ENCODE measurements around the gene STRIP1. TPM values are rescaled to one million over a fixed set of nuclear protein-coding genes. Genes with fewer than 3 reads are reported as not detected.

Gene STRIP1
- total and polyA plus RNA-seq, 10 of the 15 experiments (the other 5 are each of a cell fraction or from before 2014, with no cell fraction given), result 6.3 to 26.6 (median 18.0) TPM

DNA sequence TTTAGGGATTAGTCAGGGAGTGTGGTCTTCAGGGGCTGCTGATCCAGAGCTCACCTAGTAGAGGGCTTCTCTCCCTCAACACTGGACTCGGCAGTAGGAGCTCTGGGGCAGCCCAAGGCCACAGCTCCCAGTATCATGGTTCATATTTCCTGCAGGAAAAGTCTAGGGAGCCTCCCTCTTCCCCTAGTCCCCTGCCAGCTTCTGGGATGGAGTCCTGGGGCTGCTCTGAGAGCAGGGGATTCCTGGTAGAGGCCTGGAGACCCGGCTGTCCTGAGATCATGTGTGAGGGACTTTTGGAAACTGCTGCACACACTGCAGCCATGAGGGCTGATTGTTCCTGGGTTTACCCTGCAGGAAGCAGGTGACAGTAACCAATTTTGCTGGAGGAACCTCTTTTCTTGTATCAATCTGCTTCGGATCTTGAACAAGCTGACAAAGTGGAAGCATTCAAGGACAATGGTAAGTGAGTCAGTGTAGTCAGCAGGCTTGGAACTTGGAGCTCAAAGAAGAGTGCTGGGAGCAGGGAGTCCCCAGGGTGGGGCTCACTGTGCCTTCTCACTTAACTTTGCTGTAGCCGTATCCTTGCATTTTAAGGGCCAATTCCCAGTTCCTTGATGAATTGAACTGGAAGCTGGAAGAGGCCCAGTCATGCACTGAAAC, 16.3 kb downstream of the STRIP1 start (continued):
- TF ChIP-seq NKRF (conservative IDR thresholded peaks at IDR 0.05) (no peak), CTCF (IDR thresholded peaks at IDR 0.05 in 2 of 3, conservative IDR thresholded peaks at IDR 0.05 in 1 of 3; ENCODE audit: control insufficient read depth in 2 of 3, extremely low read depth in 1 of 3, insufficient read depth in 1 of 3, low read depth in 3 of 3, low read length in 3 of 3) (no peak), CREB1 (IDR thresholded peaks at IDR 0.05; ENCODE audit: low read depth) (no peak), SP1 (IDR thresholded peaks at IDR 0.05; ENCODE audit: low read depth, low read length) (no peak), MTA3 (IDR thresholded peaks at IDR 0.05; ENCODE audit: borderline replicate concordance, low read length) (no peak), ZZZ3 (IDR thresholded peaks at IDR 0.05; ENCODE audit: control insufficient read depth, insufficient read length, low read depth) (no peak), RBBP5 (conservative IDR thresholded peaks at IDR 0.05) (no peak)
- TF ChIP-seq, protein P1, sequence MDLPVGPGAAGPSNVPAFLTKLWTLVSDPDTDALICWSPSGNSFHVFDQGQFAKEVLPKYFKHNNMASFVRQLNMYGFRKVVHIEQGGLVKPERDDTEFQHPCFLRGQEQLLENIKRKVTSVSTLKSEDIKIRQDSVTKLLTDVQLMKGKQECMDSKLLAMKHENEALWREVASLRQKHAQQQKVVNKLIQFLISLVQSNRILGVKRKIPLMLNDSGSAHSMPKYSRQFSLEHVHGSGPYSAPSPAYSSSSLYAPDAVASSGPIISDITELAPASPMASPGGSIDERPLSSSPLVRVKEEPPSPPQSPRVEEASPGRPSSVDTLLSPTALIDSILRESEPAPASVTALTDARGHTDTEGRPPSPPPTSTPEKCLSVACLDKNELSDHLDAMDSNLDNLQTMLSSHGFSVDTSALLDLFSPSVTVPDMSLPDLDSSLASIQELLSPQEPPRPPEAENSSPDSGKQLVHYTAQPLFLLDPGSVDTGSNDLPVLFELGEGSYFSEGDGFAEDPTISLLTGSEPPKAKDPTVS (IDR thresholded peaks at IDR 0.05; ENCODE audit: low read depth, low read length), result no peak
- TF ChIP-seq, protein P2, sequence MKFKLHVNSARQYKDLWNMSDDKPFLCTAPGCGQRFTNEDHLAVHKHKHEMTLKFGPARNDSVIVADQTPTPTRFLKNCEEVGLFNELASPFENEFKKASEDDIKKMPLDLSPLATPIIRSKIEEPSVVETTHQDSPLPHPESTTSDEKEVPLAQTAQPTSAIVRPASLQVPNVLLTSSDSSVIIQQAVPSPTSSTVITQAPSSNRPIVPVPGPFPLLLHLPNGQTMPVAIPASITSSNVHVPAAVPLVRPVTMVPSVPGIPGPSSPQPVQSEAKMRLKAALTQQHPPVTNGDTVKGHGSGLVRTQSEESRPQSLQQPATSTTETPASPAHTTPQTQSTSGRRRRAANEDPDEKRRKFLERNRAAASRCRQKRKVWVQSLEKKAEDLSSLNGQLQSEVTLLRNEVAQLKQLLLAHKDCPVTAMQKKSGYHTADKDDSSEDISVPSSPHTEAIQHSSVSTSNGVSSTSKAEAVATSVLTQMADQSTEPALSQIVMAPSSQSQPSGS (IDR thresholded peaks at IDR 0.05; ENCODE audit: low read length), result no peak
- TF ChIP-seq, protein P3, sequence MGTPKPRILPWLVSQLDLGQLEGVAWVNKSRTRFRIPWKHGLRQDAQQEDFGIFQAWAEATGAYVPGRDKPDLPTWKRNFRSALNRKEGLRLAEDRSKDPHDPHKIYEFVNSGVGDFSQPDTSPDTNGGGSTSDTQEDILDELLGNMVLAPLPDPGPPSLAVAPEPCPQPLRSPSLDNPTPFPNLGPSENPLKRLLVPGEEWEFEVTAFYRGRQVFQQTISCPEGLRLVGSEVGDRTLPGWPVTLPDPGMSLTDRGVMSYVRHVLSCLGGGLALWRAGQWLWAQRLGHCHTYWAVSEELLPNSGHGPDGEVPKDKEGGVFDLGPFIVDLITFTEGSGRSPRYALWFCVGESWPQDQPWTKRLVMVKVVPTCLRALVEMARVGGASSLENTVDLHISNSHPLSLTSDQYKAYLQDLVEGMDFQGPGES (IDR thresholded peaks at IDR 0.05), result no peak
- TF ChIP-seq, protein P4, sequence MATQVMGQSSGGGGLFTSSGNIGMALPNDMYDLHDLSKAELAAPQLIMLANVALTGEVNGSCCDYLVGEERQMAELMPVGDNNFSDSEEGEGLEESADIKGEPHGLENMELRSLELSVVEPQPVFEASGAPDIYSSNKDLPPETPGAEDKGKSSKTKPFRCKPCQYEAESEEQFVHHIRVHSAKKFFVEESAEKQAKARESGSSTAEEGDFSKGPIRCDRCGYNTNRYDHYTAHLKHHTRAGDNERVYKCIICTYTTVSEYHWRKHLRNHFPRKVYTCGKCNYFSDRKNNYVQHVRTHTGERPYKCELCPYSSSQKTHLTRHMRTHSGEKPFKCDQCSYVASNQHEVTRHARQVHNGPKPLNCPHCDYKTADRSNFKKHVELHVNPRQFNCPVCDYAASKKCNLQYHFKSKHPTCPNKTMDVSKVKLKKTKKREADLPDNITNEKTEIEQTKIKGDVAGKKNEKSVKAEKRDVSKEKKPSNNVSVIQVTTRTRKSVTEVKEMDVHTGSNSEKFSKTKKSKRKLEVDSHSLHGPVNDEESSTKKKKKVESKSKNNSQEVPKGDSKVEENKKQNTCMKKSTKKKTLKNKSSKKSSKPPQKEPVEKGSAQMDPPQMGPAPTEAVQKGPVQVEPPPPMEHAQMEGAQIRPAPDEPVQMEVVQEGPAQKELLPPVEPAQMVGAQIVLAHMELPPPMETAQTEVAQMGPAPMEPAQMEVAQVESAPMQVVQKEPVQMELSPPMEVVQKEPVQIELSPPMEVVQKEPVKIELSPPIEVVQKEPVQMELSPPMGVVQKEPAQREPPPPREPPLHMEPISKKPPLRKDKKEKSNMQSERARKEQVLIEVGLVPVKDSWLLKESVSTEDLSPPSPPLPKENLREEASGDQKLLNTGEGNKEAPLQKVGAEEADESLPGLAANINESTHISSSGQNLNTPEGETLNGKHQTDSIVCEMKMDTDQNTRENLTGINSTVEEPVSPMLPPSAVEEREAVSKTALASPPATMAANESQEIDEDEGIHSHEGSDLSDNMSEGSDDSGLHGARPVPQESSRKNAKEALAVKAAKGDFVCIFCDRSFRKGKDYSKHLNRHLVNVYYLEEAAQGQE (IDR thresholded peaks at IDR 0.05; ENCODE audit: low read depth, low read length), result no peak
